Stimulated activated CD4-positive, alpha-beta T cell treated with anti-CD3 and anti-CD28 coated beads, Interleukin-2, amount 100 ng/mL, for 4 hours (primary cell): Measurements from ENCODE around the gene SENP8.

Experiments used
- DNase-seq: peaks from one replicate; pipeline ENCODE4 v3.0.0-alpha.2; 2020; ENCODE audit warnings: low read depth

Gene SENP8

DNA sequence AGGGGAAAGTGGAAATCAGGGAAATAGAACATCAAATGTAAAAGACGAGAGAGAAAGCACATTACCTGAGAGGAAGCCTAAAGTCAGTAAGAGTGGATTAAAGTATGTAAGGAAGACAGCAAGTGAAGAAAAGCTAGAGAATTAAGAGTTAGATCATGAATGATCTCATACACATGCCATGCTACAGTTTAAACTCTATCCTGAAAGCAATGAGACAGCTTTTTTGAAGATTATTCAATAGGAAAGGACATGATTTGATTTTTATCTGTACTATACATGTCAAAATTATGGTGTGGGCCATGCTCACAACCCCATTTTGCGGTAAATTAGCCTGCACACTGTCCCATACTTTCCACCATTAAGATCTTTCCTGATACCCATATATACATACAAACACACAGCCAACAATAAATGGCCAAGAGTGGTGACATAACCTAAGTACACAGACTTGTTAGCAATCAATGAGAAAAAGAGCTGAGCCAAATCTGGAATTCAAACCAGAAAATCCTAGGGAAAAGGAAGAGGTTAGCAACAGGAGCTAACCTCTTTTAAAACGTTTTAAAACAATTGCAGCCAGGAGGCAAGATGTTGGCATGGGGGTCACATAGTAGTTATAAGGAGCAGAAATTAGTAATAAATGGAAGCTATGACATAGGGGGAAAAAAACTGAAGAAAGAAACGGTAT is 4.7 kb upstream of the SENP8 start:
- no peak for DNase-seq

DNA sequence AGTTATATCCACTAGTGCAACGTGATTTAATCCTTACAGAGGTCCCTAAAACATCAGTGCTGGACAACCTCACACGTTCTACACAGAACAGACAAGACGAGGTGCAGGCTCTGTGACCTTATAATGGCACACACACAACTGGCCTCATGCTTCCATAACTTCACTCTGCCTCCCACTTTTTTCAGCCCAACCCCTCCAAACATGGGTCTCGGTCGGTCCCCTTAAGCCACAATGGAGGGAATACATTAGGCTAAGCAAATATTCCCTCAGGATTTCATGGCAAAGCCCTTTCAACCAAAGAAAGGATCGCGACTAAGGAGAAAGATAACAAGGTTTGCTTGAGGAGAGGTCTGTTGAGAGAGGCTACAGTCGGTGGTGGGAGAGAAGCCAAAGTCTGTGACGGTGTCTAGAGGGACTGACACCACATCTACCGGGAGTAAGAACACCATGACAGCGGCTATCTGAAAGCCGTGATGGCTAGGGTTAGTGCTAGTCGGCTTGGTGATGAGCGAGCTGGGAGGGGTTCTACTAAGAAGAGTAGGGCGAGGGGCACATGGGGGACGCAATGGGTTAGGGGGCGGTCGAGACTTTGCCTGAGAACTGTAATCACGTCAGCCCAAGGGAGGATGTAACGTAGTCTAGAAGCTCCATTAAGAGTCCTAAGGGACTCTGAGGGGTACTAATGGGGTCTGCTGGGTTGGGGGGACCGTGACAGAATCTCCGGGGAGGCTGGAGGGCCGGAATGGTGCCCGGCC is 1.3 kb upstream of the SENP8 start:
- peak; percentile 2 for DNase-seq

DNA sequence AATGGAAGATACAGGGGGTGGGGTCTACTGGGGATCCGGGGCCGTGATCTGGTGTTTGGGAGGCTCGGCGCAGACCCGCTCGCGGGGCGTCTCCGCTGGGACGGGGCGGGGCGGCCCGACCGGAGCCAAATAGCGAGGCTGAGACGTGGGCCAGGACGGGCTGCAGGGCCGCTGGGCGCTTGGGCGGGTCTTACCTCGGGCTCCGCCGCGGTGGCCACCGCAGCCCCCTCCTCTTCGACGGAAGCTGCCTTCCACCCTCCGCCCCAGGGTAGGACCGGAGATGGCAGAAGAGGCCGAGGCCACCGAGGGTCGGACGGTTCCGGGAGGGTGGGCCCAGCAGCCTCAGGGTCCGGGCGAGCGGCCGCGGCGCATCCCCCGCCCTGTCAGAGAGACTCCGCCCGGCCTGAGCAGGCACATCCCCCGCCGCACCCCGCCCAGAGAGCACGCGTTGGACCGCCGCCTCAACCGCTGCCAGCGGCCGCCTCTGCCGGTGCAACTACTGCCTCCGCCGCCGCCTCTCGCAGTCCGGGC is 652 bp upstream of the SENP8 start:
- DNase-seq = peak; percentile 37

DNA sequence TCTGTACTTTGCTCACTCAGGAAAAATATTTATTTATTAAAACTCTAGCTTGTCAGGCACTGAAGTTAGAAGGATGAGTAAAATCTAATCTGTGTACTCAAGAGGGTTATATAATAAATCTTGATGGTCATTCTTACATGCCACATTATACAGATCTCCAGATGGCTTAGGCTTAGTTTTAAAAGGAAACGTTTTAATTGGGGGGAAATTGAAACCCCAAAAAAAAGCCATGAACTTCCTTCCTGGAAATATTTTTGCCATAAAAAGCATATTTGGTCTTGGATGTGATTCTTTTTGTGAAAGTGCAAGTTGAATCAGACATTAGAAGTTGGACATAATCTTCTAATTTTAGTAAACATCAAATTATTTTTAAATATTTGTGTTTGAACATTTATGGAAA is 6.0 kb downstream of the SENP8 start:
- DNase-seq = no peak

DNA sequence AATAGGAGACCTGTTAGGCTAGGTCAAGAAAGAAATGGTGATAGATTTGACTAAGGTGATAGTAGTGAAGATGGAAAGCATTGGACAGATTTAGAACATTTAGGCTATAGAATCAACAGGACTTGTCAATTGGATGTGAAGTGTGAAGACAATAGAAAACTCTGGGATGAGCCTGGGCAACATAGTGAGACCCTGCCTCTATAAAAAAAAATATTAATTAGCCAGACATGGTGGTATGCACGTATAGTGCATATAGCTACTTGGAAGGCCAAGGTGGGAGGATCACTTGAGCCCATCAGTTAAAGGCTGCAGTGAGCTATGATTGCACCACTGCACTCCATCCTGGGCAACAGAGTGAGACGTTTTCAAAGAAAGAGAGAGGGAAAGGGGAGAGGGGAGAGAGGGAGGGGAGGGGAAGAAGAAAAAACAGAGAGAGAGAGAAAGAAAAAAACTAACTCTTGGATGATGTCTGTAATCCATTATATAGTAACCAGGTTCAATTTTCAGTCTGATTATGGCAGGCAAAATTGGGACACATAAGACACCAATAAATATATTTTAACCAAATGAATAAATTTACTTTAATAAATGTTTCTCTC is 9.6 kb downstream of the SENP8 start:
- no peak for DNase-seq

DNA sequence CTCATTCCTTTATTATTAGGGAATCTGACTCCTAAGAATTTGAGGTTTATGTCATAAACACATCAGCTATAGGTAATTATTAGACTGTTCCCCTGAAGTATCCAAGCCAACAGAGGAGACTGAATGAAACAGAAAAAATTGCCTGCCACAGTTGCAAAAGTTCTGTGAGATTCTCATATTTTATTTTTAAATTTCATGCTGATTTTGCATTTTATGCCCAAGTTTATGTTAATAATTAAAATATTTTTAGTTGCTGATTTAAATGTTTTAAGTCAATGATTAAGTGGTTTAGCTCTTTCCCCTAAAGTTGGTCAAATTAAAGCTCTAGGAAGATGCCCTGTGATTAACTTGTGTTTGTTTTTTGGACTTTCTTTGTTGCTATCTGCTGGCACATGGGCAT is 10.2 kb downstream of the SENP8 start:
- no peak for DNase-seq

DNA sequence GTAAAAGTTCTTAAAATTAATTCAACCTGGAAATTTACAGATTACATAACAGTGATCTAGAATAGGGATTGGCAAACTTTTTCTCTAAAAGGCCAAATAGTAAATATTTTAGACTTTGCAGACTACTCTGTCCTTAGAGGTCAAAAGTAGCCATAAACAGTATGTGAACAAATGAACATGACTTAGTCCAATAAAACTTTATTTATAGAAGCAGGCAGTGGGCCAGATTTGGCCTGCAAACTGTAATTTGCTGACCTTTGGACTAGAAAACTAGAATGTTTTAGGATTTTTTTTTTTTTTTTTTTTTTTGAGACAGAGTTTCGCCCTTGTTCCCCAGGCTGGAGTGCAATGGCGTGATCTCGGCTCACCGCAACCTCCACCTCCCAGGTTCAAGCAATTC is 12.1 kb downstream of the SENP8 start:
- no peak for DNase-seq

DNA sequence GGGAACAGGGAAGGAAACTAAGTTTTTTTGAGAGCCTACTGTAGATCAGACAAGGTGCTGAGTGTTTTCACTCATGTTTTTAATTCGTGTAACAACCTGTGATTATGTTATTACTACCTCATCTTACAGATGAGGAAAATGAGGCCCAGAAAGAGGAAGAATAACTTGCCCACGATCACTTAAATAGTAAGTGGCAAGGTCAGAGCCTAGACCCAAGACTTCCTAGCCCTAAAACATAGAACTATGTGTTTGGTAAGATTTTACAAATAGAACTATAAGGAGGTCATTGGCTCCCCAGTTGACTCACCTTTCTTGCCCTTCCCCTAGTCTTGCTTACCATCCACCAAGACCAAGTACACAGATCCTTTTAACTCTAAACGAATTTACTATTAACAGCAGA is 13.7 kb downstream of the SENP8 start:
- DNase-seq = no peak

DNA sequence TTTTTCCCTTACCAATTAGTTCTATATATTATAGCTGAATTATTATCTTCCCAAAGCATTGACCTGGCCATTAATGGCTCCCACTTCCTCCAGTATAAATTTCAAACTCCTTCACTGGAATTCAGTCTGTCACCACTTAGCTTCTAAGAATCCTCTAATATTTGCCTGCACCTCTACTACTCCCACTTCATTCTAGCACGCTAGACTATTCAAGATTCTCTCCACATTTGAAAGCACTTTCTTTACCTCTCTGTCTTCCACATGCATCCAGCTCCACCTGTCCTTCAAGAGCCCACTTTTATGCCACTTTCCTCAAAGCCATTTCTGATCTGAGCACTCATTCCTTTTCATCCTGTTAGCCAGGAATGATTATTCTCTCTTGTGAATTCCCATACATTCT is 15.0 kb downstream of the SENP8 start:
- no peak for DNase-seq

DNA sequence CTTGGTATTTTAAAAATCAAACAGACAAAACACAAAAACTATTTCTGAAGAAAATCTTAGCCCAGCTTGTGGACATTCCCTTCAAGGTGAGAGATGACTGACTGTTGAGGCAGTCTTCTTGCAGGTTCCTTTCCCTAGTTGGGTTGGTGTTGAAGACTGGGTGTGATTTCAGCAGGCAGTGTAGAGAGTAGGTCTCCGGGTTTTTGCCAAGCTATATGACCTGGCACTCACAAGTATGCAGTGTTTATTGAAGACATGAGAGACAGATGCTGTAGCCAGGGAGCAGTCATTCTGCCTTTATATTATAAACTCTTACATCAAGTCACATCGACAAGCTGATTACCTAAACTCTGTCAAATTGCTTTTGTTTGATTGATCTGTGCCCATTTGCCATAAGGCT is 17.5 kb downstream of the SENP8 start:
- DNase-seq = no peak

DNA sequence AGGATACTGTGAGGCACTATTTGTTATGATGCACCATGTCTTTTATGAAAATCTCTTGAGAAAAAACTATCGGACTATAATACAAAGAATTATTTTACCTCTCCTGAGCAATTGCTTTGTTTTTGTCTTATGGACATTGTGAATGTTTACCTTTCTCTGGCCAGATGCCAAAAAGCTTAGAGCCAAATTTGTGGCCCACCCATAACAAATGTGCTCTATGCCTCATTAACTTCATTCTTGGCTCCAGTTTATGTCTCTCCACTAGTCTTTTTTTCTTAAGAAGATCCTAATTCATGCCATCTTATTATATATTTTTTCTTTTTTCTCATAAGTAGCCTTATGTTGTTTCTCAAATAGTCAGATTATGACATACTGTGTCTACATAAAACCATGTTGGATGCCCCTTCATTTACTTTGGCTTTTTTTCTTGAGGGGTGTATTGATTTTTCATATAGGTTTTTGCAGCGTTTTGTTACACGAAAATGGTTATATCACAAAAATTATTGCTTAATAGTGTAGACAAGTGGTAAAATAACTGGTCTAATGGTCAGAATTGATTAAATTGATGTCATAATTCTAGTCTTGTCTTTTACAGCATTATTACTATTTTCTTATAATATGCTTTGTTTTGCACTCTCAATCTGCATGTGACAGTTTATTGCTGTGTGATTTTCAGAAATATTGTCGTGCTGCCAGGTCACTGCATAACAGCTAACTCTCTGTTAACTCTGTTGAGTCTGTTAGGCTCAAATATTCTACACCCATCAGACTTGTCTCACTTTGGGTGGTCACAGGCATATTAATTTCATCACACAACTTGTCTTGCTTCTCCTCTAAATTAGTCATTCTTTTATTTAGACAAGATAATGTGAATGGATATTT is 18.2 kb downstream of the SENP8 start:
- no peak for DNase-seq

DNA sequence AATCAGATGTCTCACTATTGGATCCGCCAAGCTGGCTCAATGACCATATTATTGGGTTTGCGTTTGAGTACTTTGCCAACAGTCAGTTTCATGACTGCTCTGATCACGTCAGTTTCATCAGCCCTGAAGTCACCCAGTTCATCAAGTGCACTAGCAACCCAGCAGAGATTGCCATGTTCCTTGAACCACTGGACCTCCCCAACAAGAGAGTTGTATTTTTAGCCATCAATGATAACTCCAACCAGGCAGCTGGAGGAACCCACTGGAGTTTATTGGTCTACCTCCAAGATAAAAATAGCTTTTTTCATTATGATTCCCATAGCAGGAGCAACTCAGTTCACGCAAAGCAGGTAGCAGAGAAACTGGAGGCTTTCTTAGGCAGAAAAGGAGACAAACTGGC is 21.5 kb downstream of the SENP8 start:
- DNase-seq = no peak

DNA sequence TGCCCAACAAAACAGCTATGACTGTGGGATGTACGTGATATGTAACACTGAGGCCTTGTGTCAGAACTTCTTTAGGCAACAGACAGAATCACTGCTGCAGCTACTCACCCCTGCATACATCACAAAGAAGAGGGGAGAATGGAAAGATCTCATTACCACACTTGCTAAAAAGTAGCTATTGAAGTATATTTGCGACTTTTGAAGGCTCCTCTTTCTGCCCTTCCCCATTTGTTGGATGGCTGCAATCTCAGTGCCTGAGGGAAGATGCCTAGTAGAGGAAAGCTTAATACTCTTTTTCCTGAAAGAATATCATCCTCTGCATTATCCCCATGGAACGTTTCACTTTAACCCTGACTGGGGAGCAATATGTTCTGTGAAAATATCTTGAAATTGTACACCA is 21.9 kb downstream of the SENP8 start:
- no peak for DNase-seq

DNA sequence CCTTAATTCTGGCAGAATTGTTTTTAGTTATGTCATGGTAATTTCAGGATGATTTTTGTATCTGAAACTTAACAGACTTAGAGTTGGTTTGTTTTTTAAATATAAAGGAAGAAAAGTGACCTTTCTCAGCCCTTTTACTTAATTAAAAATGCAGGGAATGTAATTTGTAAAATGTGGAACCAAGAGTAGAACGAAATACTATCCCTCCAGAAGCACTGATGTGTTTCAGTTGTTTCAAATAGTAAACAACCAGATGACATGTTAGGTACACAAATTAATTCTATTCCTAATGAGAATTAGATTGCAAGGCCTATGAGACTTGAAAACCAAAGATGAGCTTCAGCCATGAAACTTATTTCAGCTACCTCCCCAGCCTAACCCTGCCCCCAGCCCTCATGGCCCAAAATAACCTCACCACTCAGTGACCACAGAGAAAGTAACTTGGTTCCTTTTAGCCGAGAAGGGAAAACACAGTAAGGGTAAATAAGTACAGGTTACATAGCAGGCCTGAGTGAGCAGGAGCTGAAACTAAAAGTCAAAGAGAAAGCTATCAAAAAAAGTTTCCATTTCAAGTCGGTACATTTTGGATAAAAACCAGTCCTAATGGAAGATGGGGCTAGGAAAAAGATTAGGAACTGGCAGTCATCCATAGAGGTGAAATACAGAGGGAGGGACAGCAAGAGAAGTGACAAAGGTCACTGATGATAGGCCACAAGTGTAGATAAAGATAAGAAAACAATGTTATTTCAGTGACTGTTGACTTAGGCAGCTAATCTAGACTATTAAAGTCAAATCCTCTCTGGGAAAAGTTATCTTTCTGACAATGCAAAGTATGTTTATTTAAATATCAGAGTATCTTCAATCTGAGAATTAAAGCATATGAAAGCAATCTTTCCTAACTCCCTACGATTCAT is 23.2 kb downstream of the SENP8 start:
- DNase-seq = no peak

DNA sequence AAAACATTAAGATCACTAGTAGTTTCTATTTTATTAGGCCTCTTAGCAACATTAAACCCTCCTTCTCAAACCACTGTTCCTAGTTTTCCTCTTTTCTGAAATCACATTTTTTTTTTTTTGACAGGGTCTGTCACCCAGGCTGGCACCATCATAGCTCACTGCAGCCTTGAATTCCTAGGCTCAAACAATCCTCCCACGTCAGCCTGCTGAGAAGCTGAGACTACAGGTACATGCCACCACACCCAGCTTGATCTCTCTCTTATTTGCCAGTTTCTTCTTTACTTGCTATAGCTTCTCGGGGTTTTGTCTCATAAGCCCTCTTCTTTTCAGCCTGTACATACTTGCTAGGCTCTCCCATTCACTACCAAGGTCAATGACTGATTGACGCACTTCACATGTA is 28.0 kb downstream of the SENP8 start:
- DNase-seq = no peak

DNA sequence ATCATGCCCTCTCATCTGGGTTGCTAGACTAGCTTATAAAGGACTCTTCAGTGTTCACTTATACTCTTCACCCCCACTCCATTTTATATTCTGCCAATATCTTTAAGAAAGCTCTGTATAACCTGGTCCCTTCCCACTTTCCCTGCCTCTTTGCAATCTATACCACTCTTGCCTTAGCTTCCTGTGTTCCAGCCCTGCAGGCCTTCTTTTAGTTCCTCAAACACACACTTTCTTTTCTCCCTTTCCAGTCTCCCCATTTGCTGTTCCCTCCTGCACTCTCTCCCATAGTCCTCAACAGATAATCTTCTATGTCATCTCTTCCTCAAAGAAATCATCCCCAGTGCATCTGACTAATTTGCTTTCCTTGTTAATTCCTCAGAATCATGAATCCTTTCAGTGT is 28.7 kb downstream of the SENP8 start:
- DNase-seq = no peak

DNA sequence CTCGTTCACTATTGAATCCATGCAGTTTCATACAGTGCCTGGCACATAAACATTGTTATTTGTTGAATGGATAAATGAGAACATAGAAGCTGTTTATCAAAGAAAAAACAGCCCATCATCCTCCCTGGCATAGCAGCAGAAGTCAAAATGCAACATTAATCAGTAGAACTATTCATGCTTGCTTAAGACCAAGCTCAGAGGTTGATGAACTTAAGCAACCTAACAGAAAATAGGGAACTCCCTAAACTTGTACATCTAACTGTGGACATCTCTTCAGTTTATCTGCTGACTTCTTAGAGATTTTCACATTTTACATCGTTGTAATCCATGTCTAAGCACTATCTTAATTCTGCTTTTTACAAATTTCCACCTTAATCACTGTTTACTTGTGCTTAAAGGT is 29.2 kb downstream of the SENP8 start:
- no peak for DNase-seq

DNA sequence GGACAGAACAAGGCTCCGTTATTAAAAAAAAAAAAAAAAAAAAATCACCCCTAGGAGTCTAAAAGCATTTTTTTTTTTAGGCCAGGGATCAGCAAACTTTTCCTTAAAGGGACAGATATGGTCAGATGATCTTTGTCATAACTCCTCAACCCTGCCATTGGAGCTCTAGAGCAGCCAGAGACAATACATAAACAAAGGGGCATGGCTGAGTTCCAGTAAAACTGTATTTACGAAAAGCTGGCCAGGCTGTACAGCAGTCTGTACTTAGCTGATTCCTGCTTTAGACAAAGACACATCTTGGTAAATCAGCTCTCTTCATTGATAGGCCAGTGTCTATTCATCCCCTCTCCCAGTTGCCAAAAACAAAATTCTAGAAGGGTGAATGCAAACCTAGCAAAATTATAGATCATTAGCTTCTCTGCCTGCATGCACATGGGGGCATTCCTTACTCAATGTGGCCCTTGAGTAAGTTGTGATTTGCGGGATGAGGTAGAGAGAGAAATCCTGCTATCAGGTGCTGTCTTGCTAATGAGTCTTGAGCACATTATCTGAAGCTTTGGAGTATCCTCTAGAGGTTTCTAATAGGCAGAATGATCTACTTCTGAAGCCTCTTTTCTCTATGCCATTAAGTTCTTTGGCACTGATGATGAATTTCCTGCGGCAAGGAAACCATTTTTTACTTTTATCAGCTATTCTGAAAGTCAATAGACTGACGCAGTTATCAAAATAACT is 35.2 kb downstream of the SENP8 start:
- no peak for DNase-seq

DNA sequence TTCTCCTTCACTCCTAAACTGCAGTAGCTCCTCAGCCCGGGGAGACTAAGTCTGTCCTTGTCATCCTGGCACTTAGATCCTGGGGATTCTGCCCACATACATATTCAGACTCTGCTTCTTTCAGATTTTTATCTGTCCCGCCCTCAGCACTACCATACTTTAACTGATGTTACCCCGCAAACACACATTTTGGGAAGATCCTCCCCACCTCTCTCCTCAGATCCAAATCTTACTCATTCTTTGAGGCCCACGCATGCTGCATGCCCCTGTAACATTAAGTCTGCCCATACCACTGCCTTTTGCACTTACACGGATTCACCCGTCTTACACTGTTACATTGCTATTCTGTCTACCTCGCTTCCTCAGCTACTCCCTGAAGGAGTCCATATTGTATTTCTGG is 36.1 kb downstream of the SENP8 start:
- DNase-seq = no peak

DNA sequence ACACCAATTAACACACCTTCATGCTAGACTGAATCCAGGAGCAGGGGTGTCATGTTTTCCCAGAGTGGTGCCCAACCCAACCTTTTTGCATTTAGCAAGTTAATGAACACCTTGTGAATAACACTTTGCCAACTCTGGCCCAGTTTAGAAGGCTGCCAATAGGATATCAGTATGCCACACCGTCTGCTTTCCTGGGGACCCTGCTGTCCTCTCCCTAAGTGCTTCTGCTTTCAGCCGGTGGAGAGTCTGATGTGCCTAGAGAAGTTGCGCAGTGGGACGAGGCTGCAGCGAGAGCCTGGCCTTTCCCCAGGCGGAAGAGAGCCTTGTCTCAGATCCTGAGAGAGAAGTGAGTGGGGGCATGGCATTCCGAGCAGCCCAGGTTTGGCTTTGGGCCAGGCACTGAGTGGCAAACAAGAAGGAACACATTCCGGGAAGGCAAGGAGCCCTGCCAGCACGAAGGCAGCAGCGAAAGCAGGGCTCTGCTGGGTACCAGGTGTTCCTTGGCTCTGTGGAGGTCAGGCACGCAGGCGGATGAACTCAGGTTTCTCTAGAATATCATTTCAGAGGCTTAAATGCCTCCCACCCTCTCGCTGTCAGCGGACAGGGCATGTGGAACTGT is 36.9 kb downstream of the SENP8 start:
- no peak for DNase-seq
